ENCODE data around the gene BDP1. TPM values are rescaled to one million over a fixed set of nuclear protein-coding genes. Genes with fewer than 3 reads are reported as not detected.
A peak's percentile ranks its signal among the peaks of the same experiment; 100 is the strongest.
"Not testable (repeated sequence)": the region's sequence is repeated elsewhere in the genome, so short reads cannot be mapped to it uniquely, and the experiment has no call there.

The BDP1 gene
- total RNA-seq, 1 donor from 2014 or later: 20.9 TPM

- peak; percentile 65 for TF ChIP-seq CTCF (IDR thresholded peaks at IDR 0.05; ENCODE audit: unreplicated experiment)
- Mint-ChIP-seq H3K4me3 (ENCODE audit: unreplicated experiment) (no peak overlapping the region), H3K36me3 (ENCODE audit: low read depth, unreplicated experiment) (peaks cover 14% of the 10 kb centered on the region), H3K27ac (ENCODE audit: unreplicated experiment) (no peak overlapping the region), H3K27me3 (ENCODE audit: unreplicated experiment) (no peaks in the 10 kb centered on the region), H3K9me3 (ENCODE audit: unreplicated experiment) (no peaks in the 10 kb centered on the region), H3K4me1 (ENCODE audit: unreplicated experiment) (no peaks in the 10 kb centered on the region)
- no peak for DNase-seq (ENCODE audit: low spot score)
These were observed 20.4 kb downstream of the BDP1 start for GRCh38 chr5:71475788-71476384.

- DNase-seq (ENCODE audit: low spot score): no peak
- H3K4me1 Mint-ChIP-seq (ENCODE audit: unreplicated experiment): peaks cover 5% of the 10 kb centered on the region
- H3K27me3 Mint-ChIP-seq (ENCODE audit: unreplicated experiment): no peaks in the 10 kb centered on the region
- peaks cover 16% of the 10 kb centered on the region for H3K36me3 Mint-ChIP-seq (ENCODE audit: low read depth, unreplicated experiment)
- no peak overlapping the region for H3K4me3 Mint-ChIP-seq (ENCODE audit: unreplicated experiment)
- TF ChIP-seq CTCF (IDR thresholded peaks at IDR 0.05; ENCODE audit: unreplicated experiment): no peak
- no peaks in the 10 kb centered on the region for H3K9me3 Mint-ChIP-seq (ENCODE audit: unreplicated experiment)
- no peak overlapping the region for H3K27ac Mint-ChIP-seq (ENCODE audit: unreplicated experiment)
These were observed 26.0 kb downstream of the BDP1 start for GRCh38 chr5:71481441-71481840.

- no peak for TF ChIP-seq CTCF (IDR thresholded peaks at IDR 0.05; ENCODE audit: unreplicated experiment)
- Mint-ChIP-seq H3K9me3 (ENCODE audit: unreplicated experiment) (no peaks in the 10 kb centered on the region), H3K4me1 (ENCODE audit: unreplicated experiment) (peaks cover 5% of the 10 kb centered on the region), H3K27me3 (ENCODE audit: unreplicated experiment) (no peaks in the 10 kb centered on the region), H3K27ac (ENCODE audit: unreplicated experiment) (no peak overlapping the region), H3K36me3 (ENCODE audit: low read depth, unreplicated experiment) (peaks cover 22% of the 10 kb centered on the region), H3K4me3 (ENCODE audit: unreplicated experiment) (no peak overlapping the region)
- no peak for DNase-seq (ENCODE audit: low spot score)
These were observed 26.7 kb downstream of the BDP1 start for GRCh38 chr5:71482132-71482531.

- TF ChIP-seq CTCF (IDR thresholded peaks at IDR 0.05; ENCODE audit: unreplicated experiment): no peak
- Mint-ChIP-seq H3K36me3 (ENCODE audit: low read depth, unreplicated experiment) (peaks cover 25% of the 10 kb centered on the region), H3K27ac (ENCODE audit: unreplicated experiment) (no peak overlapping the region)
These were observed 27.9 kb downstream of the BDP1 start for GRCh38 chr5:71483355-71483754.

GRCh38 chr5:71492817-71493615 is 37.6 kb downstream of the BDP1 start:
- H3K27me3 Mint-ChIP-seq (ENCODE audit: unreplicated experiment): peaks cover 1% of the 10 kb centered on the region
- H3K27ac Mint-ChIP-seq (ENCODE audit: unreplicated experiment): no peak overlapping the region
- no peak for TF ChIP-seq CTCF (IDR thresholded peaks at IDR 0.05; ENCODE audit: unreplicated experiment)
- no peaks in the 10 kb centered on the region for H3K9me3 Mint-ChIP-seq (ENCODE audit: unreplicated experiment)
- DNase-seq (ENCODE audit: low spot score): no peak
- H3K4me3 Mint-ChIP-seq (ENCODE audit: unreplicated experiment): no peak overlapping the region
- H3K4me1 Mint-ChIP-seq (ENCODE audit: unreplicated experiment): no peaks in the 10 kb centered on the region
- H3K36me3 Mint-ChIP-seq (ENCODE audit: low read depth, unreplicated experiment): peaks cover 26% of the 10 kb centered on the region

More at GRCh38 chr5:71483355-71483754, 27.9 kb downstream of the BDP1 start:
- Mint-ChIP-seq H3K9me3 (ENCODE audit: unreplicated experiment) (no peaks in the 10 kb centered on the region), H3K4me1 (ENCODE audit: unreplicated experiment) (peaks cover 5% of the 10 kb centered on the region), H3K4me3 (ENCODE audit: unreplicated experiment) (no peak overlapping the region), H3K27me3 (ENCODE audit: unreplicated experiment) (no peaks in the 10 kb centered on the region)
- no peak for DNase-seq (ENCODE audit: low spot score)

GRCh38 chr5:71494202-71494601 is 38.8 kb downstream of the BDP1 start:
- not testable (repeated sequence) for H3K4me3 Mint-ChIP-seq (ENCODE audit: unreplicated experiment); H3K27me3 Mint-ChIP-seq (ENCODE audit: unreplicated experiment); H3K4me1 Mint-ChIP-seq (ENCODE audit: unreplicated experiment); H3K27ac Mint-ChIP-seq (ENCODE audit: unreplicated experiment); DNase-seq (ENCODE audit: low spot score); H3K9me3 Mint-ChIP-seq (ENCODE audit: unreplicated experiment)
- H3K36me3 Mint-ChIP-seq (ENCODE audit: low read depth, unreplicated experiment): peaks cover 25% of the 10 kb centered on the region

- not testable (repeated sequence) for H3K9me3 Mint-ChIP-seq (ENCODE audit: unreplicated experiment); H3K27me3 Mint-ChIP-seq (ENCODE audit: unreplicated experiment); H3K4me3 Mint-ChIP-seq (ENCODE audit: unreplicated experiment); H3K4me1 Mint-ChIP-seq (ENCODE audit: unreplicated experiment); DNase-seq (ENCODE audit: low spot score); H3K27ac Mint-ChIP-seq (ENCODE audit: unreplicated experiment)
- peaks cover 24% of the 10 kb centered on the region for H3K36me3 Mint-ChIP-seq (ENCODE audit: low read depth, unreplicated experiment)
These were observed 43.3 kb downstream of the BDP1 start for GRCh38 chr5:71498756-71499155.

All from endothelial cell (in vitro differentiated cells).